HCT116 (cell line): Measurements from ENCODE around the gene ZDHHC14. TPM values are rescaled to one million over a fixed set of nuclear protein-coding genes. Genes with fewer than 3 reads are reported as not detected.

Experiments used
- ATAC-seq: fragments of 200-7000 bp; cut with Tn5 transposase; 2 replicates; pipeline ENCODE4 v1.9.1; 2020; ENCODE audit warnings: mild to moderate bottlenecking, moderate library complexity
- BruUV-seq: library from RNA; stranded (reverse); fragments of 400-500 nt; replicated peaks from 2 replicates; lab custom pipeline; 2021; lab: Mats Ljungman, UMichigan
- CTCF ChIA-PET: fragments of 300-600 bp; sonication (Branson Sonifier 250); formaldehyde crosslinking; loops from one replicate; lab custom pipeline; 2021; ENCODE audit warnings: antibody characterized with exemption; lab: Charles Lee
- POLR2A ChIA-PET: fragments of 300-600, 350-600 bp; sonication (Branson Sonifier 250); formaldehyde crosslinking; loops from one replicate; lab custom pipeline; 2021; ENCODE audit warnings: antibody characterized with exemption; lab: Charles Lee
- RAD21 ChIA-PET, 2 experiments: fragments of 300-600 bp; sonication (Branson Sonifier 250); formaldehyde crosslinking; loops; one replicate each; lab custom pipeline; 2023; ENCODE audit warnings: low total read pairs in 2 of 2; ENCODE audit not compliant: uncharacterized antibody in 2 of 2, unreplicated experiment in 2 of 2, low non-redundant PET in 1 of 2; lab: Charles Lee
- DNase-seq: peaks from one replicate; pipeline ENCODE4 v3.0.0-alpha.2; 2010; ENCODE audit warnings: low read depth, low spot score
- H2AFZ ChIP-seq: fragments of 200-600 bp; shearing (Covaris generic), sonication (generic); 2 replicates; pipeline ENCODE4 v1.6.1; 2017; ENCODE audit warnings: low read depth, mixed run types, mixed read lengths, antibody characterized with exemption, low read length; ENCODE audit not compliant: poor library complexity, severe bottlenecking
- H3K27ac ChIP-seq: 2 replicates; pipeline ENCODE4 v1.5.1; 2012; ENCODE audit warnings: low read depth, low read length
- H3K27me3 ChIP-seq: fragments of 200-600 bp; sonication (generic); 2 replicates; pipeline ENCODE4 v1.6.1; 2016; ENCODE audit warnings: mixed run types, low read length, mixed read lengths; ENCODE audit not compliant: insufficient read depth
- H3K36me3 ChIP-seq, 2 experiments: fragments of 200-500 bp in 1 of 2; fragments of 200-600 bp in 1 of 2; sonication (Bioruptor generic) in 1 of 2; sonication (generic) in 1 of 2; 2 replicates each; pipeline versions ENCODE4 v1.5.1 to v1.6.1; 2014 to 2016; ENCODE audit warnings: low read length in 2 of 2, inconsistent platforms in 1 of 2, mixed read lengths in 1 of 2, mixed run types in 1 of 2; ENCODE audit not compliant: insufficient read depth in 2 of 2, control insufficient read depth in 1 of 2
- H3K4me1 ChIP-seq, 2 experiments: fragments of 200-600 bp in 1 of 2; sonication (generic) in 1 of 2; 2 replicates each; pipeline versions ENCODE4 v1.5.1 to v1.6.1; 2012 to 2017; ENCODE audit warnings: low read length in 2 of 2, inconsistent platforms in 1 of 2, mild to moderate bottlenecking in 1 of 2, mixed read lengths in 1 of 2, mixed run types in 1 of 2, moderate library complexity in 1 of 2; ENCODE audit not compliant: insufficient read depth in 2 of 2, control insufficient read depth in 1 of 2
- H3K4me2 ChIP-seq: fragments of 200-600 bp; sonication (generic); 2 replicates; pipeline ENCODE4 v1.6.1; 2017; ENCODE audit warnings: mixed run types, low read length, mixed read lengths
- H3K4me3 ChIP-seq, 2 experiments: fragments of 200-600 bp in 1 of 2; sonication (generic) in 1 of 2; replicated peaks in 1 of 2; 2 replicates each; pipeline ENCODE4 v1.5.1; 2011 to 2016; ENCODE audit warnings: low read length in 2 of 2, control low read depth in 1 of 2, low read depth in 1 of 2, mild to moderate bottlenecking in 1 of 2, mixed read lengths in 1 of 2, mixed run types in 1 of 2
- H3K79me2 ChIP-seq: fragments of 200-600 bp; sonication (generic); 2 replicates; pipeline ENCODE4 v1.6.1; 2017; ENCODE audit warnings: mild to moderate bottlenecking, mixed run types, low read length, moderate library complexity, mixed read lengths; ENCODE audit not compliant: insufficient read depth
- H3K9ac ChIP-seq: fragments of 200-600 bp; sonication (generic); 2 replicates; pipeline ENCODE4 v1.6.1; 2016; ENCODE audit warnings: low read length, mixed read lengths
- H3K9me2 ChIP-seq: fragments of 200-600 bp; sonication (generic), shearing (Covaris generic); 2 replicates; pipeline ENCODE4 v1.6.1; 2017; ENCODE audit warnings: mixed run types, mild to moderate bottlenecking, moderate library complexity; ENCODE audit not compliant: insufficient read depth
- H3K9me3 ChIP-seq, 2 experiments: fragments of 200-500 bp in 1 of 2; fragments of 200-600 bp in 1 of 2; sonication (Bioruptor generic) in 1 of 2; sonication (generic) in 1 of 2; 2 replicates each; pipeline ENCODE4 v1.6.1; 2014 to 2017; ENCODE audit warnings: low read length in 2 of 2, mixed read lengths in 2 of 2, inconsistent platforms in 1 of 2, low read depth in 1 of 2, mild to moderate bottlenecking in 1 of 2, mixed run types in 1 of 2, moderate library complexity in 1 of 2; ENCODE audit not compliant: control insufficient read depth in 1 of 2, insufficient read depth in 1 of 2
- H4K20me1 ChIP-seq: fragments of 200-600 bp; sonication (generic), shearing (Covaris generic); 2 replicates; pipeline ENCODE4 v1.6.1; 2017; ENCODE audit warnings: mixed run types, mild to moderate bottlenecking, moderate library complexity; ENCODE audit not compliant: insufficient read depth
- ATF3 ChIP-seq: IDR thresholded peaks from 2 replicates; pipeline ENCODE4 v1.6.1; 2012
- CEBPB ChIP-seq: IDR thresholded peaks from 2 replicates; pipeline ENCODE4 v1.6.1; 2012; ENCODE audit warnings: low read depth
- ELF1 ChIP-seq: IDR thresholded peaks from 2 replicates; pipeline ENCODE4 v1.6.1; 2012; ENCODE audit warnings: low read depth, borderline replicate concordance
- REST ChIP-seq: IDR thresholded peaks from 2 replicates; pipeline ENCODE4 v1.6.1; 2012; ENCODE audit warnings: low read depth
- SP1 ChIP-seq: IDR thresholded peaks from 2 replicates; pipeline ENCODE4 v1.6.1; 2012; ENCODE audit warnings: low read depth
- YY1 ChIP-seq: IDR thresholded peaks from 2 replicates; pipeline ENCODE4 v1.6.1; 2011; ENCODE audit warnings: low read length, low read depth, moderate library complexity, mild to moderate bottlenecking; ENCODE audit not compliant: insufficient replicate concordance; ENCODE audit errors: extremely low read depth
- ZFX ChIP-seq: fragments of 450-650 bp; IDR thresholded peaks from 2 replicates; pipeline ENCODE4 v1.6.1; 2017
- ZNF274 ChIP-seq: fragments of 200-500 bp; sonication (Bioruptor generic); IDR thresholded peaks from 2 replicates; pipeline ENCODE4 v1.6.1; 2014; ENCODE audit warnings: mild to moderate bottlenecking, low read depth, low read length, inconsistent platforms
- intact Hi-C: fragments of 100-400 bp; cut with micrococcal nuclease; formaldehyde crosslinking; loops from 2 replicates; pipeline ENCODE4 v1.10.0; 2022
- total RNA-seq: library from RNA; stranded (reverse); gene quantifications from one replicate; pipeline ENCODE4 v1.2.1, GENCODE V29; 2021; ENCODE audit not compliant: unreplicated experiment
- TF ChIP-seq, protein P1 (sequence below), 3 experiments: fragments of 200-600 bp in 1 of 3; sonication (generic) in 1 of 3; IDR thresholded peaks in 2 of 3; conservative IDR thresholded peaks in 1 of 3; 2 replicates each; pipeline ENCODE4 v1.5.1; 2012 to 2017; ENCODE audit warnings: low read depth in 2 of 3, low read length in 2 of 3, antibody characterized with exemption in 1 of 3, borderline replicate concordance in 1 of 3, control low read depth in 1 of 3, mild to moderate bottlenecking in 1 of 3, mixed read lengths in 1 of 3, mixed run types in 1 of 3, moderate library complexity in 1 of 3; ENCODE audit not compliant: insufficient read depth in 1 of 3

The ZDHHC14 gene
- total RNA-seq, 1 experiment from 2014 or later = 5.3 TPM

GRCh38 chr6:157568702-157569101 lies 187.7 kb downstream of the ZDHHC14 start:
- no peak overlapping the region for H2AFZ ChIP-seq
- RAD21 ChIA-PET = no interaction called here
- H3K79me2 ChIP-seq = no peaks in the 10 kb centered on the region
- POLR2A ChIA-PET = no interaction called here
- H3K27ac ChIP-seq = no peak overlapping the region
- H3K4me2 ChIP-seq = no peak overlapping the region
- no peak overlapping the region for H3K9ac ChIP-seq
- no peaks in the 10 kb centered on the region for H3K27me3 ChIP-seq
- no peak for DNase-seq
- CTCF ChIA-PET = no interaction called here
- H3K9me2 ChIP-seq = no peaks in the 10 kb centered on the region
- H3K9me3 ChIP-seq = no peaks in the 10 kb centered on the region
- intact Hi-C loops = no loop called here
- BruUV-seq = no TSS peak
- no peaks in the 10 kb centered on the region for H3K4me1 ChIP-seq
- no peaks in the 10 kb centered on the region for H4K20me1 ChIP-seq
- TF ChIP-seq SP1 = no peak
- no peak for TF ChIP-seq ZNF274
- no peak for TF ChIP-seq ATF3
- TF ChIP-seq YY1 = no peak
- TF ChIP-seq REST = no peak
- TF ChIP-seq ZFX = no peak
- TF ChIP-seq, protein P1, sequence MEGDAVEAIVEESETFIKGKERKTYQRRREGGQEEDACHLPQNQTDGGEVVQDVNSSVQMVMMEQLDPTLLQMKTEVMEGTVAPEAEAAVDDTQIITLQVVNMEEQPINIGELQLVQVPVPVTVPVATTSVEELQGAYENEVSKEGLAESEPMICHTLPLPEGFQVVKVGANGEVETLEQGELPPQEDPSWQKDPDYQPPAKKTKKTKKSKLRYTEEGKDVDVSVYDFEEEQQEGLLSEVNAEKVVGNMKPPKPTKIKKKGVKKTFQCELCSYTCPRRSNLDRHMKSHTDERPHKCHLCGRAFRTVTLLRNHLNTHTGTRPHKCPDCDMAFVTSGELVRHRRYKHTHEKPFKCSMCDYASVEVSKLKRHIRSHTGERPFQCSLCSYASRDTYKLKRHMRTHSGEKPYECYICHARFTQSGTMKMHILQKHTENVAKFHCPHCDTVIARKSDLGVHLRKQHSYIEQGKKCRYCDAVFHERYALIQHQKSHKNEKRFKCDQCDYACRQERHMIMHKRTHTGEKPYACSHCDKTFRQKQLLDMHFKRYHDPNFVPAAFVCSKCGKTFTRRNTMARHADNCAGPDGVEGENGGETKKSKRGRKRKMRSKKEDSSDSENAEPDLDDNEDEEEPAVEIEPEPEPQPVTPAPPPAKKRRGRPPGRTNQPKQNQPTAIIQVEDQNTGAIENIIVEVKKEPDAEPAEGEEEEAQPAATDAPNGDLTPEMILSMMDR (IDR thresholded peaks at IDR 0.05 in 2 of 3, conservative IDR thresholded peaks at IDR 0.05 in 1 of 3; ENCODE audit: borderline replicate concordance in 1 of 3, insufficient read depth in 1 of 3, low read depth in 2 of 3, low read length in 2 of 3) = no peak
- no peak for TF ChIP-seq CEBPB
- no peak for TF ChIP-seq ELF1
- TF ChIP-seq, all 23 proteins: peak for 0
- no peak for ATAC-seq
- Histone ChIP-seq H3K4me3 (no peak overlapping the region), H3K36me3 (no peaks in the 10 kb centered on the region)
